ENCODE measurements around the gene AFAP1.

Gene AFAP1

DNA sequence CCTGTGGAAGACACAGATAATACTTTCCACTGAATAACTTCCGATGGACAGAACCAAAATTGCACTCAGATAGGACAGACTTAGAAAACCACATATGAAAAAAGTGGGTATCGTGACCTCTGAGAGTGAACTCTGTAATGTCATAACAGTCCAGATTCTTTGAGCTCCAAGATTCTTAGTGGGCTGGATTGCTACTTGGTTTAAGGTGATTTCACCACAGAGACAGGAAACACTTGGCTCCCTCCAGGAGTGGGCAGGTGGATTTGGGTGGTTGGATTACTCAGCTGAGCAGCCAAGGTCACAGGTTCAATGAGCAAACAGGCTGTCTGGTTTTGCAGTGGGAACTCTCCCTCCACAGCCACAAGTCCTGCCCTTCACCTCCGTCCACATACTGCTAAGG, 126.0 kb downstream of the AFAP1 start:
- Histone ChIP-seq H3K4me1 (no peaks in the 10 kb centered on the region), H3K9me3 (ENCODE audit: control insufficient read depth, low read length) (no peaks in the 10 kb centered on the region), H3K27me3 (ENCODE audit: control insufficient read depth, insufficient read depth, low read length) (no peaks in the 10 kb centered on the region), H2AFZ (no peak overlapping the region), H3K36me3 (ENCODE audit: control insufficient read depth, insufficient read depth, low read length) (no peaks in the 10 kb centered on the region), H3K4me3 (ENCODE audit: low read depth, low read length) (no peak overlapping the region), H3K9ac (no peak overlapping the region), H3K27ac (no peak overlapping the region), H3K4me2 (ENCODE audit: low read length) (no peak overlapping the region), H3K79me2 (no peaks in the 10 kb centered on the region)
- TF ChIP-seq CTCF (IDR thresholded peaks at IDR 0.05) = no peak

DNA sequence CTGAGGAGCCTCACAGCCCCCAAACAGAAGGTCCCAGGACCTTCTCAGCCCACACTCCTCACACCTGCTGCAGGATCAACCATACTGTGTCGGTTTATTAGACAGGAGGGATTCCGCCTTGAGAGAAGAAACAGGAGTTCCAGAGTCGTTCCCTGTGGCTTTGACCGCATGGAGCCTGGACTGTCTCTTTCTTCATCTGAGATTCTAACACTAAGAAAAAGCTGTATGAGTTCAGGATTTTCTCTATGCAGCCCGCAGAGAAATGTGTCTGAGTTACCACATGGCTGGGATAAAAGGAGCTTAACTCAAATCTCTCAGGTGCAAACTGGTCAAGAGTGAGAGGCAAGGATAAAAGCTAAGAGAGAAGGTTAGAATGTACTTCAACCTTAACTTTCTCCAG, 126.7 kb downstream of the AFAP1 start:
- Histone ChIP-seq H3K9ac (no peak overlapping the region), H3K79me2 (no peaks in the 10 kb centered on the region), H3K36me3 (ENCODE audit: control insufficient read depth, insufficient read depth, low read length) (no peaks in the 10 kb centered on the region), H2AFZ (no peak overlapping the region), H3K9me3 (ENCODE audit: control insufficient read depth, low read length) (no peaks in the 10 kb centered on the region), H3K4me1 (no peaks in the 10 kb centered on the region), H3K27ac (no peak overlapping the region), H3K4me3 (ENCODE audit: low read depth, low read length) (no peak overlapping the region), H3K27me3 (ENCODE audit: control insufficient read depth, insufficient read depth, low read length) (no peaks in the 10 kb centered on the region), H3K4me2 (ENCODE audit: low read length) (no peak overlapping the region)
- no peak for TF ChIP-seq CTCF (IDR thresholded peaks at IDR 0.05)

DNA sequence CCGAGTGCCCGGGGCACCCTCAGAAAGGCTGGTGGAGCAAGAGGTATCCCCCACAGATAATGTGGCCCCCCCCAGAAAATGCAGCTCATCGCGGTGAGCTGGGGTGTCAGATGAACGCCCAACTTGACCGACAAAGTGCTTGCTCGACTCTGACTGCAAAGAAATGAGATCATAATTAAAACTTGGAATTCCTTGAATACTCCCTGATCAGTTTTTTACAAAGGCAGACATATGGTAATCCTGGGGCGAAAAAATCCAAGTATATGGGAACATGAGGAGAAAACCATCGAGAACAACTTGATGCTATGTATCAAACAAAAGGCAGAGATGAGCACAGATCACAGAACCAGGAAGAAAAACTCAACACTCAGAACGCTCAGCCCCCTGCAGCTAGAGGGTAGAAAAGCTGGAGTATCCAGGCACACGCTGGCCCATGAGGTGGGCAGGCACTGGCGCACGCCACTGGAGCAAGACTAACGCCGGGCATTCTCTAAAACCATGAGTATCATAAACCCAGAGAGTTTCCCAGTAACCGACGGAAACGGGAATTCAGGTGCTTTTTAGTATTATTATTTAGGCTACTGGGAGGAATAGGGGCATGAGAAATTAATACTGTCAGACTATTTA, 127.3 kb downstream of the AFAP1 start:
- Histone ChIP-seq H2AFZ (no peak overlapping the region), H3K4me1 (no peaks in the 10 kb centered on the region), H3K79me2 (no peaks in the 10 kb centered on the region), H3K9ac (no peak overlapping the region), H3K4me3 (ENCODE audit: low read depth, low read length) (no peak overlapping the region), H3K27ac (no peak overlapping the region), H3K36me3 (ENCODE audit: control insufficient read depth, insufficient read depth, low read length) (no peaks in the 10 kb centered on the region), H3K27me3 (ENCODE audit: control insufficient read depth, insufficient read depth, low read length) (no peaks in the 10 kb centered on the region), H3K9me3 (ENCODE audit: control insufficient read depth, low read length) (no peaks in the 10 kb centered on the region), H3K4me2 (ENCODE audit: low read length) (no peak overlapping the region)
- no peak for TF ChIP-seq CTCF (IDR thresholded peaks at IDR 0.05)

- Histone ChIP-seq H3K9ac (no peak overlapping the region), H3K36me3 (ENCODE audit: control insufficient read depth, insufficient read depth, low read length) (no peaks in the 10 kb centered on the region), H2AFZ (no peak overlapping the region), H3K27me3 (ENCODE audit: control insufficient read depth, insufficient read depth, low read length) (no peaks in the 10 kb centered on the region), H3K9me3 (ENCODE audit: control insufficient read depth, low read length) (no peaks in the 10 kb centered on the region), H3K4me3 (ENCODE audit: low read depth, low read length) (no peak overlapping the region), H3K79me2 (no peaks in the 10 kb centered on the region), H3K4me2 (ENCODE audit: low read length) (no peak overlapping the region), H3K27ac (no peak overlapping the region), H3K4me1 (no peaks in the 10 kb centered on the region)
- TF ChIP-seq CTCF (IDR thresholded peaks at IDR 0.05) = no peak
These were observed 128.0 kb downstream of the AFAP1 start for GRCh38 chr4:7811536-7812191.
